Measurements from ENCODE around the gene BRD3OS. TPM values are rescaled to one million over a fixed set of nuclear protein-coding genes. Genes with fewer than 3 reads are reported as not detected.

The BRD3OS gene
- total RNA-seq, 1 donor from 2014 or later = 13.7 TPM

DNA sequence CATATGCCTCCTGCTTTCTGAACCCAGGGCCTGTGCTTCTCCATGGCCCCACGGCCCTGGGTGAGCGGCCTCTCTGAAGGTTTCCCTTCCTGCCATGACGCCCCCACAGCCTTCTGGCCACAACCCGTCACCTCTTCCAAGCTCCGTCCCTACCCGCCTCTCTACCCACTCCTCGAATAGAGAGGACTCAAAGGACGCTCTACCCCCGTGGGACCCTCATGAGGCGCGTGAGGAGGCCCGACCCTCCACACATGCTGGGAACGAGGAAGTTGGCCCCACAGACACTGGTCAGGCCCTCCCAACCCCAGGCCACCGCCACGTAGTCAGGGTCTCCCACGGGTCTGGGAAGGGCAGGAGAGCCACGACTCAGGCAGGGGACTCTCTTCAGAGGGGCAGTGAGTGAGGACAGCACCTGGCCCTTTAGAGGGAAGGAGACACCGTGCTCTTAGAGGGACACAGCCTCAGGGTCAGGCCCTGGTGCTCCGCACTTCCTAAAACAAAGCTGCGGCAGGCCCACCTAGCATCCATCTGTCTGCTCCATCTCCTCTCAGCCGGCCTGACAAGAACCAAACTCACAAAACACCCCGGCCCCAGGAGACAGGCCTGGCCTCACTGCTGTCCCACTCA is 37.3 kb downstream of the BRD3OS start:
- Mint-ChIP-seq H3K36me3 (ENCODE audit: low read depth) (no peaks in the 10 kb centered on the region), H3K27me3 (ENCODE audit: low read depth) (no peaks in the 10 kb centered on the region), H3K27ac (ENCODE audit: unreplicated experiment) (no peak overlapping the region), H3K4me3 (ENCODE audit: unreplicated experiment) (no peak overlapping the region), H3K9me3 (ENCODE audit: low read depth) (no peaks in the 10 kb centered on the region), H3K4me1 (ENCODE audit: low read depth) (peaks cover 24% of the 10 kb centered on the region)
- TF ChIP-seq, protein P1, sequence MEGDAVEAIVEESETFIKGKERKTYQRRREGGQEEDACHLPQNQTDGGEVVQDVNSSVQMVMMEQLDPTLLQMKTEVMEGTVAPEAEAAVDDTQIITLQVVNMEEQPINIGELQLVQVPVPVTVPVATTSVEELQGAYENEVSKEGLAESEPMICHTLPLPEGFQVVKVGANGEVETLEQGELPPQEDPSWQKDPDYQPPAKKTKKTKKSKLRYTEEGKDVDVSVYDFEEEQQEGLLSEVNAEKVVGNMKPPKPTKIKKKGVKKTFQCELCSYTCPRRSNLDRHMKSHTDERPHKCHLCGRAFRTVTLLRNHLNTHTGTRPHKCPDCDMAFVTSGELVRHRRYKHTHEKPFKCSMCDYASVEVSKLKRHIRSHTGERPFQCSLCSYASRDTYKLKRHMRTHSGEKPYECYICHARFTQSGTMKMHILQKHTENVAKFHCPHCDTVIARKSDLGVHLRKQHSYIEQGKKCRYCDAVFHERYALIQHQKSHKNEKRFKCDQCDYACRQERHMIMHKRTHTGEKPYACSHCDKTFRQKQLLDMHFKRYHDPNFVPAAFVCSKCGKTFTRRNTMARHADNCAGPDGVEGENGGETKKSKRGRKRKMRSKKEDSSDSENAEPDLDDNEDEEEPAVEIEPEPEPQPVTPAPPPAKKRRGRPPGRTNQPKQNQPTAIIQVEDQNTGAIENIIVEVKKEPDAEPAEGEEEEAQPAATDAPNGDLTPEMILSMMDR (IDR thresholded peaks at IDR 0.05) = no peak
- DNase-seq (ENCODE audit: low spot score) = peak; percentile 89

GRCh38 chr9:134063088-134063570 is 37.8 kb downstream of the BRD3OS start:
- Mint-ChIP-seq H3K27me3 (ENCODE audit: low read depth) (no peaks in the 10 kb centered on the region), H3K4me3 (ENCODE audit: unreplicated experiment) (no peak overlapping the region), H3K27ac (ENCODE audit: unreplicated experiment) (no peak overlapping the region), H3K9me3 (ENCODE audit: low read depth) (no peaks in the 10 kb centered on the region), H3K4me1 (ENCODE audit: low read depth) (peaks cover 24% of the 10 kb centered on the region), H3K36me3 (ENCODE audit: low read depth) (no peaks in the 10 kb centered on the region)
- peak; percentile 75 for DNase-seq (ENCODE audit: low spot score)
- TF ChIP-seq, protein P1 (IDR thresholded peaks at IDR 0.05) = no peak

DNA sequence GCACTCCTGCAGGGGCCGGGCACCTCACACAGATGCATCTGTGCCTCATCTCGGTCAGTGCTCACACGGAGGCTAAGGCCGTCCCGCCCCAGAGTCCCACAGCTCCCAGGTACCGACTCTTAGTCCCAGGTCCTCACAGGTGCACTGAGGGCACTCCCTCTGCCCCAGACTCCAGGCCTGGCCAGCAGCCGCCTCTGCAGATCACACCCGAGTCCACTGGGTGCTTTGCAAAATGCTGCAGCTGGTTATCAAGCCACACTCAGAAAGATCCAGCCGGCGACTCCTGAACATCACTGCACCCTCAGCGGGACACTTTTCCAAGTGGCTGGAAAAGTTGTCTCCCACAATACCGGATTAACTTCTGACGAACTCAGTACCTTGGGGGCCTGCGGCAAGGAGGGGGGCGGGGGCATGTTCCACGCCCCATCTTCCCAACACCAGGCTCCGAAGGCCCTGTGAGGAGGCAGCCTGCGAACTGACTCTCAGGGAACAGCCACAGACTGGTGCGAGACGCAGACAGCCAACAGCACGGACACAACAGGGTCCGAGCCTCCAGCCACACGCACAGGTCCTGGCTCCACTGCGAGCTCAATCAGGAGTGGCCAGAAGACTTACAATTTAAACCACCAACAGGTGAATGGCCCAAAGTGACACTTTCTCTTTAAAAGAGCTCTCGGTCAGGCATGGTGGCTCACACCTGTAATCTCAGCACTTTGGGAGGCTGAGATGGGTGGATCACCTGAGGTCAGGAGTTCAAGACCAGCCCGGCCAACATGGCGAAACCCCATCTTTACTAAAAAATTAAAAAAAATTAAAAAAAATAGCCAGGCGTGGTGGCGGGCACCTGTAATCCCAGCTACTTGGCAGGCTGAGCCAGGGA is 38.5 kb downstream of the BRD3OS start:
- H3K27ac Mint-ChIP-seq (ENCODE audit: unreplicated experiment) = no peak overlapping the region
- H3K4me3 Mint-ChIP-seq (ENCODE audit: unreplicated experiment) = no peak overlapping the region
- H3K36me3 Mint-ChIP-seq (ENCODE audit: low read depth) = no peaks in the 10 kb centered on the region
- peaks cover 25% of the 10 kb centered on the region for H3K4me1 Mint-ChIP-seq (ENCODE audit: low read depth)
- no peaks in the 10 kb centered on the region for H3K27me3 Mint-ChIP-seq (ENCODE audit: low read depth)
- TF ChIP-seq, protein P1 (IDR thresholded peaks at IDR 0.05) = no peak
- peak; percentile 74 for DNase-seq (ENCODE audit: low spot score)
- H3K9me3 Mint-ChIP-seq (ENCODE audit: low read depth) = no peaks in the 10 kb centered on the region

GRCh38 chr9:134064711-134065110 is 39.4 kb downstream of the BRD3OS start:
- peak overlapping the region; percentile 32 for H3K27ac Mint-ChIP-seq (ENCODE audit: unreplicated experiment)
- no peaks in the 10 kb centered on the region for H3K36me3 Mint-ChIP-seq (ENCODE audit: low read depth)
- no peak overlapping the region for H3K4me3 Mint-ChIP-seq (ENCODE audit: unreplicated experiment)
- no peaks in the 10 kb centered on the region for H3K9me3 Mint-ChIP-seq (ENCODE audit: low read depth)
- DNase-seq (ENCODE audit: low spot score) = no peak
- peaks cover 25% of the 10 kb centered on the region for H3K4me1 Mint-ChIP-seq (ENCODE audit: low read depth)
- TF ChIP-seq, protein P1 (IDR thresholded peaks at IDR 0.05) = no peak
- H3K27me3 Mint-ChIP-seq (ENCODE audit: low read depth) = no peaks in the 10 kb centered on the region

GRCh38 chr9:134065612-134066419 is 40.5 kb downstream of the BRD3OS start:
- TF ChIP-seq, protein P1 (IDR thresholded peaks at IDR 0.05) = no peak
- H3K27ac Mint-ChIP-seq (ENCODE audit: unreplicated experiment) = peak overlapping the region; percentile 87
- H3K9me3 Mint-ChIP-seq (ENCODE audit: low read depth) = no peaks in the 10 kb centered on the region

More at GRCh38 chr9:134065612-134066419, 40.5 kb downstream of the BRD3OS start:
- peaks cover 7% of the 10 kb centered on the region for H3K27me3 Mint-ChIP-seq (ENCODE audit: low read depth)
- peaks cover 25% of the 10 kb centered on the region for H3K4me1 Mint-ChIP-seq (ENCODE audit: low read depth)
- peak overlapping the region; percentile 79 for H3K4me3 Mint-ChIP-seq (ENCODE audit: unreplicated experiment)
- no peaks in the 10 kb centered on the region for H3K36me3 Mint-ChIP-seq (ENCODE audit: low read depth)
- DNase-seq (ENCODE audit: low spot score) = no peak
